Activated CD4-positive, alpha-beta T cell treated with anti-CD3 and anti-CD28 coated beads, Interleukin-2, Interleukin-4, amounts not matched to agents 100 ng/mL and 50 ng/mL, durations not matched to agents 16 hours and 8 hours (primary cell): ENCODE results near the gene CXCR3.
"Not testable (repeated sequence)": the region's sequence is repeated elsewhere in the genome, so short reads cannot be mapped to it uniquely, and the experiment has no call there.

Experiments
- DNase-seq: peaks from one replicate; pipeline ENCODE4 v3.0.0-alpha.2; 2020; ENCODE audit warnings: low spot score

CXCR3 gene

GRCh38 chrX:71609095-71609750 is 9.1 kb downstream of the CXCR3 start:
- no peak for DNase-seq

GRCh38 chrX:71607488-71607887 is 10.8 kb downstream of the CXCR3 start:
- no peak for DNase-seq

GRCh38 chrX:71606536-71607216 is 11.6 kb downstream of the CXCR3 start:
- DNase-seq: no peak

GRCh38 chrX:71604796-71605568 is 13.3 kb downstream of the CXCR3 start:
- no peak for DNase-seq

GRCh38 chrX:71604141-71604540 is 14.2 kb downstream of the CXCR3 start:
- no peak for DNase-seq

GRCh38 chrX:71603618-71604017 is 14.7 kb downstream of the CXCR3 start:
- no peak for DNase-seq

GRCh38 chrX:71599965-71600364 is 18.3 kb downstream of the CXCR3 start:
- no peak for DNase-seq

GRCh38 chrX:71593210-71593609 is 25.1 kb downstream of the CXCR3 start:
- not testable (repeated sequence) for DNase-seq

- no peak for DNase-seq
These were observed 31.4 kb downstream of the CXCR3 start for GRCh38 chrX:71586929-71587328.

GRCh38 chrX:71581210-71581609 is 37.1 kb downstream of the CXCR3 start:
- no peak for DNase-seq

- no peak for DNase-seq
These were observed 38.3 kb downstream of the CXCR3 start for GRCh38 chrX:71579990-71580380.

- no peak for DNase-seq
These were observed 38.9 kb downstream of the CXCR3 start for GRCh38 chrX:71579136-71579989.

GRCh38 chrX:71578253-71579135 is 39.8 kb downstream of the CXCR3 start, which contains the start of gene GCNA:
GCNA (plus strand) TSS chrX:71578437; CDS start chrX:71580822, 2,385 bp downstream.
- no peak for DNase-seq

GRCh38 chrX:71577682-71578081 is 40.6 kb downstream of the CXCR3 start:
- no peak for DNase-seq

- DNase-seq: no peak
These were observed 44.7 kb downstream of the CXCR3 start for GRCh38 chrX:71573590-71573989.

GRCh38 chrX:71571390-71571789 is 46.9 kb downstream of the CXCR3 start:
- DNase-seq: not testable (repeated sequence)
